ENCODE measurements around the gene ABAT. TPM values are rescaled to one million over a fixed set of nuclear protein-coding genes. Genes with fewer than 3 reads are reported as not detected.
"Not testable (repeated sequence)": the region's sequence is repeated elsewhere in the genome, so short reads cannot be mapped to it uniquely, and the experiment has no call there.

Gene ABAT
- total RNA-seq, 1 donor from 2014 or later = 4.4 TPM

DNA sequence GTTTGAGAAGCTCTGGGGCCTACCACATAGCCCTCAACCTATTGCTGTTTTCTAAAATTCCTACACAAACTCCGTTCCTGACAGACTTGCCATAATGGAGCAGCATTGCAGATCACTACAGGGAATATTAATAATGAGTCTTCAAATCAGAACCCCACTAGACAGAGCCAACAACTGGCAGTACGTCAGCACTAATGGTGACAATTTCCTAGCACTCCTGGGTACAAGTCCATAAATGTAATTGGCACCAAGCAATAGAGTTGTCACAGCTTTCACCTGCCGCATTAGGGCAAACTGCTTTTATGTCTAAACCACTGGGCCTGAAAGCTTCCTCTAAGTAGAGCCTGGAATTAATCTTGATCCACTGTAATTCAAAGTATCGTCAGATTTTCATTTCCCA is 25.5 kb upstream of the ABAT start:
- no peak for DNase-seq (ENCODE audit: low spot score)

DNA sequence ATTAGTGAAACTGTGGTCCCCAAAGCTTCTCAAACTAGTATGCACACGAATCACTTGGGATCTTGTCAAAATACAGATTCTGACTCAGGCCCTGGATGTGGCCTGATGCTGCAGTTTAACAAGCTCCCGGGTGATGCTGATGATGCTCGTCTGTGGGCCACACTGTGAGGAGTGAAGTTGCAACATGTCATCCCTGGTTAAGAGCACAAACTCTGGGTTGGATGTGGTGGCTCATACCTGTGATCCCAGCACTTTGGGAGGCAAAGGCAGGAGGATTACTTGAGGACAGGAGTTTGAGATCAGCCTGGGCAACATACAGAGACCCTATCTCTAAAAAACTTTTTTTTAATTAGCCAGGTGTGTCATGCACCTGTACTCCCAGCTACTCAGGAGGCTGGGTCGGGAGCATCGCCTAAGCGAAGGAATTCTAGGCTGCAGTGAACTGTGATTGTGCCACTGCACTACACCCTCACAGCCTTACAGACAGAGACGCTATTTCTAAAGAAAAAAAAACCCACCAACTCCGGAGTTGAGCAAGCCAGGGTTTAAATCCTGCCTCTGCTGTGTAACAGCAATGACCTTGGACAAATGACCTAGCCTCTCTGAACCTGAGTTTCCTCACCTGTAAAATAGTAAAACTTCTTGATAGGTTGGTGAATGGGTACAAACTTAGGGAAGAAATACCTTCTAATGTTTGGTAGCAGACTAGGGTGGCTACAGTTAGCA is 24.4 kb upstream of the ABAT start:
- no peak for DNase-seq (ENCODE audit: low spot score)

DNA sequence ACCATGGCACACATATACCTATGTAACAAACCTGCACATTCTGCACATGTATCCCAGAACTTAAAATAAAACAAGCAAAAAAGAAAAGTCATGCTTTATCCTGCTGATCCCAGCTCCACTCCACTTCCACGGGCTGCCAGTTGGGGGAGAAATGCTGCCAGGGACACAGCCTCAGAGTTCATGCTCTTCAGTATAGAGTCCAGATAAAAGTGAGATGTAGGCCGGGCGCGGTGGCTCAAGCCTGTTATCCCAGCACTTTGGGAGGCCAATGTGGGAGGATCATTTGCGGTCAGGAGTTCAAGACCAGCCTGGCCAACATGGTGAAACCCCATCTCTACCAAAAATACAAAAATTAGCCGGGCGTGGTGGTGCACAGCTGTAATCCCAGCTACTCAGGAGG is 22.5 kb upstream of the ABAT start:
- not testable (repeated sequence) for DNase-seq (ENCODE audit: low spot score)

DNA sequence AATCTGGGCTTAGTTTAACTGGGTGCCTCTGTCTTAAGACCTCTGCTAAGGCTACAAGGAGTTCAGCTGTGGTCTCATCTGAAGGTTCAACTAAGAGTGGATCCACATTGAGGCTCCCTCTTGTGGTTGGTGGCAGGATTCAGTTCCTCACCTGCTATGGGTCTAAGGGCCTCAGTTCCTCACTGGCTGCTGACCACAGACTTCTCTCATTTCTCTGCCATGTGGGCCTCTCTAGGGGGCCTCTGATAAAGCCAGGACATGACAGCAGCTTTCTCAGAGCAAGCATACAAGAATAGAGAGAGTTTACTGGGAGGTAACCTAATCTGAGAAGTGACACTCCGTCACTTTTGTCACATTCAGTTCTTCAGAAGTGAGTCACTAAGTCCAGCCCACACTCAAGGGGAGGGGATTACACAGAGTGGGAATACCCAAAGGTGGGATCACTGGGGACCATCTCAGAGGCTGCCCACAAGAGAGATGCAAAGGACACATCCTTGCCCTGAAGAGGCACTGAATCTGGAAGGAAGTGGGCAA is 19.2 kb upstream of the ABAT start:
- DNase-seq (ENCODE audit: low spot score) = no peak

DNA sequence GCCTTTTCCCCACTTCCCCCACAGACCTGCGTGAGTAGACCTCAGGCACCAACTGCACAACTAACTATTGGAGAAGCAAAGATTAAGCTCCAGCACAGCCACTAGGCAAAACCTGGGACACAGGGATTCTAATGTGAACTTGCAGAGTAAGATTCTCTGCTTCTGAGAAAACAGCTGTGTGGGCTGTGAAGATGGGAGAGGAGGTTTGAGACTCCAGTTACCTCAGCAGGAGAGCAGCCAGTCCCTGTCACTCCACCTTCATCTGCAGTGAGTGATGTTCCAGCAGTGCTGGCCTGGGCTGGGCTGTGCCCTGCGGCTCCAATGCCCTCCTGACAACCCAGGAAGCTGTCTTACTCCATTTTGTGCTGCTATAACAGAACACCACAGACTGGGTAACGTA is 18.0 kb upstream of the ABAT start:
- no peak for DNase-seq (ENCODE audit: low spot score)

DNA sequence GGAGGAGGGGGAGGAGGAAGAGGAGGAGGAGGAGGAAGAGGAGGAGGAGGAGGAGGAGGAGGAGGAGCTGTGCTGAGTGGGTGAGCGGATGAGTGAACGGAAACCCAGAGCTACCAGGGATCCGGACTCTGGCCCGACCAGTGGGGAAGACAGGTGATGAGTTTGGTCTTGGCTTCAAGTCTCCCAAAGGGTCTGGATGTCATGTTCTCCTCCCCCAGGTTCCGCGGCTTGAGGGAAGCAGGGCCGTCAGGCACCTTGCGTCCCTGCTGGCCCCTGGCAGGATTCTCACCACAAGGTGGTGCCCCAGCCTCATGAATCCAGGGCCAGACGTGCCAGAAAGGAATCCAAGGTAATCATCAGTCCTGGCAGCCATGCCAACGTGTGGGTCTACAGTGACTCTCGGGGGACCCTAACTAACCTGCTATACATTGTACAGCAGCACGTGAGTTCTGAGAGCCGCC is 13.5 kb upstream of the ABAT start:
- DNase-seq (ENCODE audit: low spot score) = no peak

DNA sequence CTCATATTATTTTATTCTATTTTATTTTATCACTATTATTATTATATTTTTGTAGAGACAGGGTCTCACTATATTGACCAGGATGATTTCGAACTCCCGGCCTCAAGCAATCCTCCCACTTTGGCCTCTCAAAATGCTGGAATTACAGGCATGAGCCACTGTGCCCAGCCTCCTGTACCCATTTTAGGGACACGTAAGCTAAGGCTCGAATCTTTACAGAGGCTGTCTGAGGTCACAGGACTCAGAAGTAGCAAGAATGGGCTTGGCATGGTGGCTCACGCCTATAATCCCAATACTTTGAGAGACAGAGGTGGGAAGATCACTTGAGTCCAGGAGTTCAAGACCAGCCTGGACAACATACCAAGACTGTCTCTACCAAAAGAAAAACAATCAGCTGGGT is 12.7 kb upstream of the ABAT start:
- no peak for DNase-seq (ENCODE audit: low spot score)

DNA sequence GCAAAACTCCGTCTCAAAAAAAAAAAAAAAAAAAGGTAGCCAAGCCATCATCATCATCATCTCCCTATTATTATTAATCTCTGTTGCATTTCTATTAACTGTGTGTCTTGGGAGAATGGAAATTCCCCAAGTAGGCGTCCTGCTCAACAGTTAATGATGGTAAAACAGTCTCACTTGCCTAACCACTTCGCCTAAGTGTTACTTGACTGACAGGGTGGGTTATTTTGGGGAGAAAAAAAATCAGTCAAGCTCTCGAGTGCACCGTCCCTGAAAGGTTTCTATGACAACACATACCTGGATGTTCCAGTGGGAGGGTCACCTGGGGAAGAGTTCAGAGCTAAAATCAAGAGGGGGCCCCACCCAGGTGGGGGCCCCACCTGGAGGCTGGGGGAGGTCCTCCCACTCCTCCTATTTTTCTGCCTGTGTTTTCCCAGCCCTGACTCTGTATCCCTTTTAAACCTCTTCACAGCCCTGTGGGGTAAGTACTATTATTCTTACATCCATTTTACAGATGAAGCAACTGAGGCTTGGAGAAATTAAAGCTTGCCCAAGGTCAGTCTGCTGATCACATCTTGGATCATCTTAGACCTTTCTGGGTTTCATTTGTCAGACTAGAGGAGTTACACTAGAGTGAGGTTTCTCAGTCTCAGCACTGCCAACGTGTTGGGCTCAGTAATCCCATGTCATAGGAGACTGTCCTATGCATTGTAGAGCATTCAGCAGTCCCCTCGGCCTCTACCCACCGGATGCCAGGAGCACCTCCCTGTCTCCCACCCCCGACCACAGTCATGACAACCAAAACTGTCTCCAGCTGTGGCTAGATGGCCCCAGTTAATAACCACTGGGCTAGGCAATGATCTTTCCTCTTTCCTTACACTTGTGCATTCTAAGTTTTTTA is 11.0 kb upstream of the ABAT start:
- no peak for DNase-seq (ENCODE audit: low spot score)

DNA sequence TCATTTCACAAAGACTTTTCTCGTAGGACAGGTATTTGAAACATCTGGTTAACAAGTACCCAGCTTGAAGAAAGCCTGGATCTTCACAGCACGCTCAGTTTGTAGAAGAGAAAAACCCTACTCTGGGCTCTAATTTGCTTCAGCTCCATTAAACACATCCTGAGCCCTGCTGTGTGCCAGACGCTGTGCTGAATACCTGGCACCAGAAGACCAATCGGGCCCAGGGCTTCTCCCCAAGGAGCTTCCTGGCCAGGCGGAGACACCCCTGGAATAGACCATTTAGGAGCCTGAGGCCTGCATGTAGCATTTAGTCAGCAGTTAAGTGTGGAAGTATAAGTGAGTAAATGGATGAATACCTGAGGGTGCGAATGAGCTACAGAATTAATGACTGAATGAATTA is 8.9 kb upstream of the ABAT start:
- no peak for DNase-seq (ENCODE audit: low spot score)

DNA sequence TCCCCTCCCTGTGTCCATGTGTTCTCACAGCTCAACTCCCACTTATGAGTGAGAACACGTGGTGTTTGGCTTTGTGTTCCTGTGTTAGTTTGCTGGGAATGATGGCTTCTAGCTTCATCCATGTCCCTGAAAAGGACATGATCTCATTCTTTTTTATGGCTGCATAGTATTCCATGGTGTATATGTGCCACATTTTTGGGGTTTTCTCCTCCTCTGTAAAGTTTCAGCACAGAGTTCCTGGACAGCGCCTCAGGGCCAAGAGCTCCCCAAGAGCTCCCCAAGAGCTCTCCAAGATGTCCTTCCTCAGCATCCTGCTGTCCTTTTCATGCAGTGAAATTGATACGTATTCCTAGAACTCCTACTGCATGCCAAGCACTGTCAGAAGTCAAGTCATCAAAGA is 6.9 kb upstream of the ABAT start:
- no peak for DNase-seq (ENCODE audit: low spot score)

DNA sequence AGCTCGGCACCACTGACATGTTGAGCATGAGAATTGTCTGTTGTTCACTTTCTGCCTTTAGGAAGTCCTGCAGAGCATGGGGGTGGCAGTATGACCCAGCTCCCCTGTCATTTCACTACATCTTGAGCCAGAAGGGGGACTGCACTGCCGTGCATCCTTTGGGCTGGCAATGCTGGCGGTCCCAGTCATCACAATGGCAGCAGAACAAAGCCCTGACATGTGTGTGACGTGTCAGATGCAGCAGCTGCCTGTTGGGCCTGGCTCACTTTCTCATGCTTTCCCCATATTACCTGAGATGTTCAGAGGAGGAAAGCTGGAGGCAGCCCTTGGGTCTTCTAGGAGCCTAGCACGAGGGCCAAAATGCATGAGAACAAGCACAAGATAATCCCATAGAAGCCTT is 6.3 kb upstream of the ABAT start:
- DNase-seq (ENCODE audit: low spot score) = no peak

DNA sequence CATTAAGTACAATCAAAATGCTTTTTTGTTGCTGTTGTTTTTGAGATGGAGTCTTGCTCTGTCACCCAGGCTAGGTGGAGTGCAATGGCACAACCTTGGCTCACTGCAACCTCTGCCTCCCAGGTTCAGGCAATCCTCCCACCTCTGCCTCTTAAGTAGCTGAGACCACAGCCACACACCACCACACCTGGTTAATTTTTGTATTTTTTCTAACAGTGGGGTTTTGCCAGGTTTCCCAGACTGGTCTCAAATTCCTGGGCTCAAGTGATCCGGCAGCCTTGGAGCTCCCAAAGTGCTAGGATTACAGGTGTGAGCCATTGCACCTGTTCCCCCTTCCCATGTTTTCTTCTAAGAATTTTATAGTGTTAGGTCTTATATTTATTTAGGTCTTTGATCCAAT is 4.9 kb upstream of the ABAT start:
- no peak for DNase-seq (ENCODE audit: low spot score)

DNA sequence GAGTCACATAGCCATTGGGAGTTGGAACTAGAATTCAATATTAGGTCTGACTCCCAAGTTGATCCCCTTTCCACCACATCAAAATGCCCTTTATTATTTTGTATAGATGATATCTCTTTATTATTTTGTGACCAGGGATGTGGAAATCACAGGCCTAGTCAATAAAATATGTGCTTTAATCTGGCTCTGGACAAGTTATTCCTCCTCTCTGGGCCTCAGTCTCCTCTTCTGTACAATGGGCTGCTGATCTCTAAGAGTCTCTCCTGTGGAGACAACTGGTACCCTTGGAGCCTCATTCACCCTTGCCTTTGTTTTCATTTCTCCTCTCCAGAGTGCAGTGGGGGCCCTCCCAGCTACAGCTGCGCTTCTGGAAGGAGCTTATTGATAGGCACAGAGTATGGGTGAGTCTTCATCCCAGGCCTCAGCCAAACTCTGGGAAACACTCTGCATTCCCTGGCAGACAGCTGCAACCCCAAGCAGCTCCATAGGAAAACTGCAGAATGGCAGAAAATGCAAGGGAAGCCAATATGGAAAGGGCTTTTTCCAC is 4.3 kb upstream of the ABAT start:
- no peak for DNase-seq (ENCODE audit: low spot score)

DNA sequence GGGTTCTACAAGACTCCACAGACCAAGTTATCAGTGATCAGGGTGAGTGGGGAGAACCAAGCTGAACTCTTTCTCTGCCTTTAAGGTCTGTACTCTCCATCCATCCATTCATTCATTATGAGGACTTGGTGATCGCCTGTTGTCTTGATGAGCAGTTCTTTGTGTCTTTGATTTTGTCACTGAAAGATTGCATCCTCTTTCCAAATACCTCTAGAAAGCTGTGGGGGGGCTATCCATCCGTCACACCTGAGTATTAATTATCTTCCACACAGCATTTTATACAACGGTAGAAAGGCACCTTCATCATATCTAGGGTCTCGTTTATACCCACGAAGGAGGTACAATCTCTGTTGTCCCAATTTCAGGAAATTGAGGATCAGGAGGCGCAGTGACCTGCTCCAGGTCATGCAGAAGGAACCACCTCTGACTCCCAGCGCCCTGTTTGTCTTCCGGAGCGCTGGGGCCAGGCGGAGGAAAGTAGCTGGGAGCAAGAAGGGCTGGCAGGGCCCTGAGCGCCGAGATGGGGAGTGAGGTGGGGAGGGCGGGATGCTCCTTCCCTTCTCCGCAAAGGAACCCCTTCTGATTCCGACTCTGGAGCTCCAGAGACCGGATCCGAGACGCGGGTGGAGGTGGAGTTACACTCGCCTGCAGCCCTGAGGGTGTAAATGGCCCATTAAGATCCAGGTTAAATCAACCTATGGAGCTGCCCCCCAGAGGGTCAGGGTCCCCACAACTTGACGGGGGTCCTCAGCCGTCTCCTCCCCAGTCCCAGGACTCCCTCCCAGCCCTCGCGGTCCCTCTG is 605 bp upstream of the ABAT start:
- no peak for DNase-seq (ENCODE audit: low spot score)

DNA sequence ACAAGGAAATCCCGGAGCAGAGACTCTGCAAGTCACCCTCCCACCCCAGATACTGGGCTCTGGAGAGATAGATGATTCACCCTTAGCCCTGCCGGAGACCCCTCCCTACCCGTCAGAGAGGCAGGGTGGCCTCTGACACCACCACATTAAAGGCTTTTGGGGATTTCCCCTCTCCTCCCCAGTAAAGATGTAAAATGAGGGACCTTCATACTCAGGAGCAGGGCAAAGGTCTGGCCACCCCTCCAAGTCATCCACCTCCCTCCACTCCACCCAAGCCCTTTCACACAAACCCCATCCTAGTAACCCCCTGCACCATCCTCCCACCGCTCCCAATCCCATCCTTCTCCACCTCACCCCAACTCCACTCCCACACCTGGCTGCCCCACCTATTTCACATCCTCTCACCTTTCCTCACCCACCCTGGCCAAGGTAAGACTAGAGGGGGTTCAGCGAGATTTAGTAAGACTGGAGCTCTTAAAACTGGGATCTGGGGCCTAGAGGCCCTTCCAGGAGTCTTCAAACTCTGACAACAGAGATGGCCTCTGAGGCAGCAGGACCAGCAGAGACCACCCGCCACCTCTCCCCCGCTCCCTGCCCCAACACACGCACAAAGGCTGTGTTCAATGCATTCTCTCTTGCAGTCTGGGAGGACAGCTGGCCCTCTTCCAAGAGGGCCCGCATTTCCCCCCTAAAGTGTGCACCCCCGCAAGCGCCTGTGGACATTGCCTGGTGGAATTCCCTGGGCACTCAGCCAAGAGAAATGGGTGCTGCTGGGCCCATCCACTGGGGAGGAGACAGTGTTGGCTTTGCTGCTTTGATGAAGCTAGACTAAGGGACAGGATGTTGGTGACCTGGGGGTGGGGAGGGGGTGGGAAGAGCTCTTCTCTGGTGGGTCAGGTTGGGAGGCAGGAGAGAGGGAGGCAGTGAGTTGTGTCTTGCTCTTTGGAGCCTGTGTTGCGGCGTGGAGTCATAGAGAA is 1.1 kb downstream of the ABAT start:
- DNase-seq (ENCODE audit: low spot score) = no peak

DNA sequence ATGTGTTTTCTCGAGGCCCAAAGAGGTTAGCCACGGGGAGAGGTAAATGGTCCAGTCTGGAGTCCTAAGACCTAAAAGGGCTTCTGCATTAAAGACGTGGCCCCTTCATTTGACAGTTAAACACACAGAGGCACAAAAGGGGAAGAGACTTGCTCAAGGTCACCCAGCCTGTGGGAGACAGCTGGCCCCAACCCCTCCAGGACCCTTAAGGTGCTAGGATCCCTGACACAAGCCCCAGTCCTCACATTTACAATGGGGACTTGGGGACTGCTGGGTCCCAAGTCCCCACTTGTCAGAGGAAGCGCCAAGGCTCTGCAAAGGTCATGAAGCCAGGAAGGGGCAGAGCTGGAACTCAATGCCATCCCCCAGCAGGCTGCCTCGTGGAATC is 1.7 kb downstream of the ABAT start:
- DNase-seq (ENCODE audit: low spot score) = no peak

DNA sequence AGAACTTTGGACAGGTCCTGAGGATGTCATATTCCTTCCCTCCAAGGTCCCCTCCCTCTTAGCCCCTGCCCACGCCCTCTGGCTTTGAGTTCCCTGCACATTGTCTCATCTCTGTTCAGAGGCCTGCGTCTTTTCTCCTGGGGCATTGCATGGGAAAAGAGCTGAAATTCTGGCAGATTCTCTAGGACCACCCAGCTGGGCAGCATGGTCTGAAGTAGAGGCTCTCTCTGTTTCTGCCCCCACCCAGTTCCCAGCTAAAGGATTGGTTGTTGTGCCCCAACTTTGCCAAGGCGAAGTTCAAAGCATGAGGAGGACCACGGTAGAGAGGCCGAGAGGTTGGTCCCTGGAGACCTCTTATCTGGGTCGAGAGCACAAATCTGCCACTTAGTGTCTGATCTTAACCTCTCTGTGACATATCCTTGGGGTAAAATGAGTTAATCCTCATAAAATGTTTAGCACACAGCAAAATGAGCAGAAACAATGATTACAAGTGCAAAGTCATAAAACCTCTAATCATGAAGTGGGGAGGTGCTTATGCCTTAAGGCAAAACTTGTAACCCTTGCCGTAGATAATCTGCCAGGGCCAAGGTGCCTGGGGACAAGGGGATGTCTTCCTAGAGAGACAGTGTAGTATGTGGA is 2.4 kb downstream of the ABAT start:
- no peak for DNase-seq (ENCODE audit: low spot score)

DNA sequence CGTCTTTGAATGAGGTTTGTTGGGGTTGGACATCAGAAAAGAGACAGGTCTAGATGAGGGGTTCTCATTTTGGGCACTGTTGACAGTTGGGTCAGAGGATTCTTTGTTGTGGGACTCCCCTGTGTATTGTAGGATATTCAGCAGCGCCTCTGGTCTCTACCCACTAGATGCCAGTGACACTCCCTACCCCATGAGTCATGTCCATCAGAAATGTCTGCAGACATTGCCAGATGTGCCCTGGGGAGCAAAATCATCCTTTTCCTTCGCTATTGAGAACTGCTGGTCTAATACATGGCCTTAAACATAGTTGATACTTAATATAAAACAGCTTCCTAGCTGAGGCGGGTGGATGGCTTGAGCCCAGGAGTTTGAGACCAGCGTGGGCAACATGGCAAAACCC is 3.1 kb downstream of the ABAT start:
- no peak for DNase-seq (ENCODE audit: low spot score)

DNA sequence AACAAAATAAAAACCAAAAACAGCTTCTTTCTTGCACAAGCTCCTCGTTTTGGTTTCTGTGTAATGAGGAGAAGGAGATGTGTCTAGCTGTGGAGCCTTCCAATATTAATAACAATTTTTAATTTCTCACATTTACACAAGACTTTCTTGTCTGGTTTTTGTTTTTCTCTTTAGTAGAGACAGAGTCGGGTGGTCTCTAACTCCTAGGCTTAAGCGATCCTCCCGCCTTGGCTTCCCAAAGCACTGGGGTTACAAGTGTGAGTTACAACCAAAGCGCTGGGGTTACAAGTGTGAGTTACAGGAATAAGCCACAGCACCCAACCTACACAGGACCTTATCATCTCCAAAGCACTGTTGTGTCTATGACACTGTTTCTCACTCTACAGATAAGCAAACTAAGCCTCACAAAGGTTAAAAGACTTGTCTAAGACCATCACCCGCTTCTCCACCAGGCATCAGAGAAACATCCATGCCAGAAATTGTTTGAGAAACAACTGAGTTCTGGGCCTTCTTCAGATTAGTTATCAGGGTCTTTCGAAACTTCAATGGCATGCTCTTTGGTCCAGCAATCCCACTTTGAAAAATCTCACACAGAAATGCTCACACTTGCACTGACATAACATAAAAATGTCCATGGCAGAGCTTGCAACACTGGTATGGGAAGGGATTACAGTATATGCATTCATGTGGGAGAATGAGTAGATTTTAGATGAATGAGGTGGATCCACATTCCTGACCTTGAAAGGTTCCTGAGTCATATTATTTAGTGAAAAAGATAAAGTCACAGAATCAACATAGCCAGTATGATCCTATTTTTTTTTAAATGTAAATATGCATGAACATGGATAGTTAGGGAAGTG is 3.9 kb downstream of the ABAT start:
- DNase-seq (ENCODE audit: low spot score) = no peak

Data from mesenteric fat pad (tissue), 1 donor.